Stimulated activated CD8-positive, alpha-beta memory T cell treated with anti-CD3 and anti-CD28 coated beads, Interleukin-15, amount 100 ng/mL, for 48 hours (primary cell): ENCODE data around the gene ITPK1.

Source experiments
- DNase-seq, 2 donors: peaks; one replicate each; pipeline ENCODE4 v3.0.0-alpha.2; 2020; ENCODE audit warnings: low read depth in 2 of 2

ITPK1 gene

DNA sequence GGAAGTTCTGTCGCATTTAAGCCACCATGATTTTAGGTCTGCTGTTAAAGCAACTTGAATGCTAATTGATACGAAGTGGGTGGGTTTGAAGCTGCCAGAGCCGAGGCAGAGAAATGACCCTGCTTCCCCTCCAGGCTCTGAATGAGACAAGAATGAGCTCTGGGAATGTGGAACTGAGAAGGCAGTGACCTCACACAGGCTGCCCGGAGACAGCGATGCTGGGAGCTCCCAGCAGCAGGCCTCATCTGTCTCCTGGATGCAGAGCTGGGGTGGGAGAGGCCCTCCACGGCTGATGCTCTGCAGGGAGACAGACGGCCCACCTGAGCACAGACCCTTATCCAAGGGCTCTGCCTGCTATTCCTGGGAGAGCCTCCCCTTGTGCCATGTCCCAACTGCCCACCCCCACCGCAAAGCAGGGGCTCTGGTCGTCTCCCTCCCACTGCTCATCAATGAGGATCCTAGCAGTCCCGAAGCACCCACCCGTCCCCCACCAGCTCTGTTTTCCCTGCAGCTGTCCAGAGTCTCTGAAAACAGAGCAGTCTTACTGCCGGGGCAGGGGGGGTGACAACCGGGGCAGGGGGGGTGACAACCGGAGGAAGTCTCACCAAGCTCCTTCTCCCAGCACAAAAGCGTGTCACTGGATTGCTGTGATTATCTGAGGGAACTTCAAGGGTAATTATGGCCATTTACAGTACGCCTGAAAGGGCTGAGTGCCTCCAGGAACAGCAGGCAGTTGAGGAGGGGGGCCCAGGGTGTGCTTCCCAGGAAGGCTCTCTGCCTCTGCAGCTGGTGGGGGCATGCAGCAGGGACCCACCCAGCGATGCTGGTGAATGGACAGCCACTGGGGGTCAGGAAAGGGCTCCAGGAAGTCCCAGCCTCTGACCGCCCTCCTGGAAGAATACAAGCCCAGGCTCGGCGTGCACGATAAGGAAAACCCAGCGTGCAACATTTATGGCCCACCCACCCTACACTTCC, 125.0 kb downstream of the ITPK1 start:
- no peak for DNase-seq

DNA sequence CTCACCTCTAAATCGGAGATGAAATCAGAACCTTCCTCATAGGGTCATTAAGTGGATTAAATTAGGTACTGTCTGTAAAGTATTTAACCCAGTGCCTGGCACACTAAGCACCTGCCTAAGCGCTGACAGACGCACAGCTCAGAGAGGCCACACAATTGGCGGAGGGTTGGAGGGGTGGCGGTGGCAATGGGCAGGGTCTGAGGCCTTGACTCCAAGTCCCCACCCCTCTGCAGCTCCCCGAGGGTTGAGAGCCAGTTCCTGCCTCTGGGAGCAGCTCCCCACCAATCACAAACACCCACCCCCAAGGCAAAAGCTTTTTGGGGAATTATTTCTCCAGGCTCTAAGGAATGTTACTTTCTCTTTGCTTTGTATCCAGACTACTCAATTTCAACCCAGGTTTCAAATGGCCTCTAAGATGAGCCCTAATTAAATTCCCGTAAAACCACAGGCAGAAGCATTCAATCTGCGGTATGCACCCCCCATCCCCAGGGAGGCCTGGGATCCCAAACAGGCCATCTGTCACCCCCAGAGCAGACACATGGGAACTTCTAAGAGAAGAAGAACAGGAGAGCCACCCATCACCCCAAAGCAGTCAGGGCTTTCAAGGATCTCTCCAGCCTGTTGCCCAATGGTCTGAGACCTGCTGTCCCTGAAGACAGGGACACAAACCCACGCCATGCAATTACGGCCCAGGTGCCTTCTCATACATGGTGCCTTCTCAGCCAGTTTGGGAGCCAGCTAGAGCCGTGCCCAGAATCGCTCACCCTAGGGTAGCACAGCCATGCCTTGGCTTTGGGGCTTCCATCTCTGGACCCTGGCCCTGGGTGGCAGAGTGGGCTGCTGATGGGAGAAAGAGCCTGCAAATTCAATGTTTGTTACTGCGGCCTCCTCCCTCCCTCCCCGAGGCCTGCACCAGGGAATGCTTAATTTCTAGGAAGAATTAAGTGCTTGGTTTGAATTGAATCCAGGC, 126.7 kb downstream of the ITPK1 start:
- DNase-seq = no peak

DNA sequence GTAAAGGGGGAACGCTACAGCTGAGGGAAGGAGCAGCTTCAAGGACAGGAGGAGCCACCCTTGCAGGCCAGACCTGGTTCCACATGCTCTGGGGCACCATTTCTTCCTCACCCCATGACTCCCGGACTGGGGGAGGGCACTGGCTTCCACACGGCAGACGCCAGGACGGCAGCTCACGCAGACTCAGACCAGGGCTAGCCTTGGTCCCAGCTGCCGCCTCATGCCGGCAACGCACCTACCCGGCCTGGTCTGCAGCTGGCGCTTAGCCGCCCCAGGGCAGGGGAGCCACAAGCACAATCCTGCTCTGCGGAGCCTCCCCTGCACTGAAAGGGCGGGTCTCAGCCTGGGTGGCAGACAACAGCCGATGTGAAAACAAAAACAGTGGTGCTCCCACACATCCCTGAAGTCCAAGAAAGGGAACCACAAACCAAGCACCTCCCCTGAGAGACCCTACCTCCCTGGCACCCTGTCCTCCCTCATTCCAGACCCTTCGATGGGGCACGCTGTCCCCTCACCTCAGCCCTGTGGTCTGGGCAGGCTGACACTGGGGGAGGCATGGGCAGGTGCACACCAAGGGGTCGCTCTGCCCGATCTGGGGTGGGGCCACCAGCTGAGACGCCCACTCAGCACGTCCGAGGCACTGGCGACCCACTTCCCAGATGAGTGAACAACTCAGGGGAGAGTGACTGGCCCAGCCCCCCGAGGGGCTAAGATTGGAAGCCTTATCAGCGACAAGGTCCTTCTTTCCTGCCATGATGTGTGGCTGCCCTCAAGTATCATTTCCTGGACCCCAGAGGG, 127.8 kb downstream of the ITPK1 start:
- no peak for DNase-seq

DNA sequence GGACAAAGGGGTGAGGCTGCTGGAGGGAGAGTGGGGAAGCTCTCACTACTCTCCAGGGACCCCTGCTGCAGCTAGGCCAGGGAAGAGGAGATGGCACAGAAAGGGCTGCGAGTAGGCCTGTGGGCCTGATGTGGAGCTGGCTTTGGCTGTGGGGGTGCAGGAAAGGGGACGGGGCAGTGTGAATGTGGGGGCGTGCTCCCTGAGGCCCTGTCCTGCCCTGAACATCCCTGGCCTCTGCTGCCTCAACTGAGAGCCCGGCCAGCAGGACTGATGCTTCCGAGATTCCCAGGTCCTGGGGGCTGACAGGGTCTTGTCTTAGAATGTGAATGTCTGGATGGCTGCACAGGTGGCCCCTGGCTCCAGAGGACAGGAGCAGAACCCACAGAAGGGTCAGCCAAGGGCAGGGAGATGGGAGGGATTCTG, 128.6 kb downstream of the ITPK1 start:
- DNase-seq = no peak

DNA sequence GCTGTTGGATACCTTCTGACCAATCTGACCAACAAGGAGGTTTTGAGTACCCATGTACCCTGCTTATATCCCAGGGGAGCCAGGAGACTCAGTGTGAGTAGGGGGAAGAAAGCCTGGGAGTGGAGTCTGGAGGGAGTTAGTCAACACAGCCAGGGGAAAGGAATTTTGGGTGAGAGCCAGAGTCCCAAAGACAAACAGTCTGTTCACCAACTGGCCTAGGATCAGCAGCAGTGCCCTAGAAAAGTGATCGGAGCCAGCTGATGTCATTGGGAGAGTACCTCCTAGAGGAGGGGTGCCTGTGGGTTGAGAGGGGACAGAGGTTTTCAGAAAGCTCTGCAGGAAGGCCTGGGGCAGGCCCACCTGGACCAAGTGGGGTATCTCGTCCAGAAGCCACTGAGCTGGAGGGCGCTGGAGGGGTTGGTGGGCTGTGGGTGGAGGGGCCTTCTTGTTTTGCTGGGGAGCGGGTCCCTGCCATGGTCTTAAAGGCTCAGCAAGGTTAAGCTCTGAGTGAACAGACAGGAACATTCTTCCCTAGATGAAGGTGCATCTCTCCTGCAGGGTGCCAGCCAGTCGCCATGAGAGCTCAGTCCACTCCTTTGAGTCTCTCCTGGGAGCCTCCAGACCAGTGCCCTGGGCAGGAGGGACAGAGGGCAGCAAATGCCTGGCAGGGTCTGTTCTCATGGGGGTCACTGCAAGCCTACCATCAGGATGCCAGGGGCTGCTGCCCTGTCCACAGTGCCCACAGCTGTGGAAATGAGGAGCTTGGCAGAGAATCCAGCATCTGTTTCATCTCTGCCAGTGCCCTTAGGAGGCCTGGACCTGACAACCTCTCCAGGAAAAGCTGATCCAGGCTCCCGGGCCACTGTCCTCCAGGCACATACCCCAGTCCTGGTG, 129.2 kb downstream of the ITPK1 start:
- DNase-seq = no peak

DNA sequence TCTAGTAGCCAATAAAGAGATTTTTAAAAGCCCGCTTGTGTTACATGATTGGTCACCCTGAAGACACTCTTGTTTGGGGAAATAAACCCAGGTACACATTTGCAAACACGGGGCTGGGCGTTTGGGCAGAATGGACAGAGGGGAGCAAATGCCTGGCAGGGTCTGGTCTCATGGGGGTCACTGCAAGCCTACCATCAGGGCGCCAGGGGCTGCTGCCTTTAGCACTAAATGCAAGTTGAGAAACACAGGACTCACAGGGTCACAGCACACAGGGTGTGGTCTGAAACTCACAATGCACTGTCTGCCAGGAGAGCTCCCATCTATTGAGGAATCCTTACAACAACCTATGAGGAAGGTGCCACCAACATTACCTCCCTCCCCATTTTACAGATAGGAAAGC, 130.2 kb downstream of the ITPK1 start:
- no peak for DNase-seq

DNA sequence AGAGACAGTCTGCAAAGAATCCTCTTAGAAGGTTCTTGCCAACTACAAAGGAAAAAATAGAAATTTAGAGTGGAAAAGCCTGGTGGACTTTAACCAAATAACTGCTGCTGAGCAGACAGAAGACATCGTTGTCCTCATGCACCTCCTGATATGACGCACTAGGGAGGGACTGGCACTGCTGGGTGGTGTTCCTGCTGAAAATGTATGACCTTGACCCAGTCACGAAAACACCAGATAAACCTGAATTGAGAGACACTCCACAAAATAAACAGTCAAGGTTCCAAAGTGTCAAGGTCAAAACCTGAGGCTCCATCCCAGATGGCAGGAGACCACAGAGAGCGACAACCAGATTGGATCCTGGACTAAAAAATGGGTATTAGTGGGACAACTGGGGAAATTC, 130.8 kb downstream of the ITPK1 start:
- no peak for DNase-seq

DNA sequence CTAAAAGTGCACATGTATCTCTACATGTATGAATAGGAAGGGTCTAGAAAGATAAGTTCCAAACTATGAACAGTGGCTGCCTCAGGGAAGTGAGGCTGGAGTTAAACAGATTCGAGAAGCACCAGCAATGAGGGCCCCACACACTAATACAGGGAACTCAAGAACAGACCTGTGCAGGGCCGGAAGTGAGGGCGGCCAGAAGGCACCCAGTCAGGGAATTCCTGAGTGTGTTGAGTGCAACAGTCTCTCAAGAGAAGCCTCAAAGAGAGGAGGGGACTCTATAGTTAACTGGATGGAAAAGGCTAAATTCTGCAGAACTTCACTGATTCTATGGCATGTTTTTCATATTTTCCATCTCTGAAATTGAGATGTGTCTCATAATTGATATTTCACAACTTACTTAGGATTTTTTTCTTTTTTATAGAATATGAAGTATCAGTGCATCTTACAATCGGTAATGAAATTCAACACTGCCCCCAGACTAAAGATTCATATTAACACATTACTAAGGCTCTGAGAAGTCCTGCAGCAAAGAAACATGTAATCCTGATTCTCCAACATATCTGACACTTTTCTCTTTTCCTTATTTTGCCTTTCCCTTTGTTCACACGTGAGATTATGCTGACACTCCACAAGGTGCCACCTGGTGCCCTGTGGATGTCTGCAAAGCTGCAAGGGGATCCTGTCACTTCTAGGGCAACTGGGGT, 131.5 kb downstream of the ITPK1 start:
- no peak for DNase-seq

DNA sequence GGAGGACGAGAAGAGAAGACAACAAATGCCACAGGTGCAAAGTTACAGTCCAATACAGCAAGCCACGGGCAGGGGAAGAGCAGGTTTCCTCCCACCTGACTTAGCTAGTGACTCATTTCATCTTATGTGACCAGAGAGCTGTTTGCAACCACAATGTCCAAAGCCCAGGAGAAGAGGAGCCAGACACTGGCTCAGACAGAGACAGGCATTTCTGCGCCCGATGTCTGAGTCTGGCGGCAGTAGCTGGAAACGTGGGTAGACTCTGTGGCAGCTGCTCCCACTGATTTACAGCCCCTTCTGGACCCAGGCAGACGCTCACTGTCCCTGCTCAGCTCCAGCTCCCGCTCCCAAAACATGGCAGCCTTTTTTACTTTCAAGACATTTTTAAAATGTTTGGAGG, 132.8 kb downstream of the ITPK1 start:
- no peak for DNase-seq

DNA sequence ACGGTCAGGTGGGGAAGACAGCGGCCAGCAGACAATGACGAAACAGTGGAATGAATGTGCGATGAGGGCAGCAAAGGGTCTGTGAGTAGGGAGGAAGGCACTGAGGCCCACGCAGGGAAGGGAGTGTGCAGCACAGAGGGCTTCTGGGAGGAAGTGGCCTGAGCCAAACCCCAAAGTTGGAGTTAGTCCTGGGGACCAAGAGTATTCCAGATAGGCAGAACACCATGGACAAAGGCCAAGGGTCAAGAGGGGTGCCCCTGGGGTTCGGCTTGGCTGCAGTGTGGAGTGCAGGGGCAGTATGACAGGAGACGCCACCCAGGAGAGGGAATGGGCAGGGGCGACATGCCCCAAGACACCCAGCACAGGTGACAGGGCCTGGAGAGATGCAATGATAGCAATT, 134.0 kb downstream of the ITPK1 start:
- no peak for DNase-seq

DNA sequence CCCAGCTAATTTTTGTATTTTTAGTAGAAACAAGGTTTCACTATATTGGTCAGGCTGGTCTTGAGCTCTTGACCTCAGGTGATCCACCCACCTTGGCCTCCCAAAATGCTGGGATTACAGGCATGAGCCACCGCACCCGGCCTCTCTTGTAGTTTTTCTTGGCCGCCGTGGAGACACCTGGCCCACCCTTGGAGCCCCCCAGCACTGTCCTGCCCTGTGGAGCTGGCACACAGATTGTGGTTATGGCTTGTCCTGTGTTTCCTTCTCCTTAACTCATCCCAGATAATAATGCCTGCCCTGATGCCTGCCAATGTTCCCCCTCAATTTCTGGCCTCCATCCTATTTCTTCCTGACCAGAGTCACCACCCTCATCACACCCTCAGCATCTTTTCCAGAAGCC, 134.9 kb downstream of the ITPK1 start:
- no peak for DNase-seq

DNA sequence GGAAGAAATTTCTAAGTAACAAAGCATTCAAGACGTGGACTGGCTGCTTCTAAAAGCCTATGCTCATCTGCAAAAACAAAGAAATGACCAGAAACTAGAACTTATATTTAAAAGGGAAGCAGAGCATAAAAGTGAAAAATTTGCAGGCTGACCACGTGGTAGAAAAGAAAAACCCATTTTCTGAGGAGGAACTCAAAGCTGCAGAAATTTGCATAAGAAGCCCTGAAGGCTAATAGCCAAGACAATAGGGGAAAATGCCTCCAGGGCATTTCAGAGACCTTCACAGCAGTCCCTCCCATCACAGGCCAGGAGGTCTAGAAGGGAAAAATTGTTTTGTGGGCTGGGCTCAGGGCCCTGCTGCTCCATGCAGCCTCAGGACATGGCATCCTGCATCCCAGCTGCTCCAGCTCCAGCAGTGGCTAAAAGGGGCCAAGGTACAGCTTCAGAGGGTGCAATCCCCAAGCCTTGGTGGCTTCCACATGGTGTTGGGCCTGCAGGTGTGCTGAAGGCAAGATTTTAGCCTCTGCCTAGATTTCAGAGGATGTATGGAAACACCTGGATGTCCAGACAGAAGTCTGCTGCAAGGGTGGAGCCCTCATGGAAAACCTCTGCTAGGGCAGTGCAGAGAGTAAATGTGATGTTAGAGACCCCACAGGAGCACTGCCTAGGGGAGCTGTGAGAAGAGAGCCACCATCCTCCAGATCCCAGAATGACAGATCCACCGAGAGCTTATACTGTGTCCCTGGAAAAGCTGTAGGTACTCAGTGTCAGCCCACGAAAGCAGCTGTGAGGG, 137.3 kb downstream of the ITPK1 start:
- DNase-seq = no peak

DNA sequence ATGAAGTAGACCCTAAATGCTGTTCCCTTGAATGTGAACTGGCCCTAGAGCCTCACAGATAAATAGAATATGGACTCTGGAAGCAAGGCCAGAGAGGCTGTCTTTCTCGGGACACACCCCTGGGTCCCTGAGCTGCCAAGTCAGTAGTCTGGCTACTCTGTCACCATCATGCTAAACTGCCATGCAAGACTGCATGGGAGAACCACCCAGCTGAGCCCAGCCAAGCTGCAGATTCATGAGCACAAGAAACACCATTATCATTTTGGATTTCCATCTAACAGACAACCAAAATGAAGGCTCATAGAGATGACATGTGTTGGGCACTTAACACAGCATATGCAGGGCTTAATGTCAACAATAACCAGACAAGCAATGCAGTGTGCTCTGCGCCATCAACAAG, 139.5 kb downstream of the ITPK1 start:
- DNase-seq = no peak

DNA sequence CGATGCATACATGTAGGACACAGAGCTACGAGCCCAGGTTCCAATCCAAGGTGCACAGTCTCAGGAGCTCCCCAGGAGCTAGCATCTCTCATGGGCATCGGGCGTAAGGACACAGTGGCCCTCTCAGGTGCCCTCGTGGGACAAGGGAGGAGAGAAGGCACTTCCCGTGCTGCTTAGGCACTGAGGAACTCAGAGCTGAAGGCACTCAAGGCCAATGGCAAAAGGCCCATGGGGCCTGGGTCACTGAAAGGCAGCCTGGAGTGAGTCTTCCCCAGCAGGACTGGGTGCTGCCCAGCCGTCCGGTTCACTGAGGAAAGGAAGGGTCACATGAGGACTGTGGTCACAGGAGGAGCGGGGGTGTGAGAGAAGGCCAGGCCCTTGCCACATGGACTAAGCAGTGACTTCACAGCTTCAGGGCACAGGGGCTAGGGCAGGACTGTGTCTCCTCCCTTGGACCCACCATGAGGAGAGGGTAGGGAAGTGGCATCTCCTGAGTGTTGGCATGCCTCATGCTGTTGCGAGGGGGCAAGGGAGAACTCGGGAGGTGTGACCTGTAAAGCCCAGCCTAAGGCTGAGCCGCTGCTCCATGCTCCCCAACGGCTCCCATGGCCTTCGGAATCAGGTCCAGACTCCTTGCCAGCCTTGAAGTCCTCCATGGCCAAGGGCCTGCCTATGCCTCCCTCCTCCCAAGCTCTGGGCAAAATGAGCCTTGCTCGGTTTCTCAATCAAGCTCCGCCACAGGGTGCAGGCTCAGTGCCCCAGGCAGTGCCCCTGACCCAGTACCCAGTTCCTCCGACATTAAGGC, 141.0 kb downstream of the ITPK1 start:
- DNase-seq = no peak

DNA sequence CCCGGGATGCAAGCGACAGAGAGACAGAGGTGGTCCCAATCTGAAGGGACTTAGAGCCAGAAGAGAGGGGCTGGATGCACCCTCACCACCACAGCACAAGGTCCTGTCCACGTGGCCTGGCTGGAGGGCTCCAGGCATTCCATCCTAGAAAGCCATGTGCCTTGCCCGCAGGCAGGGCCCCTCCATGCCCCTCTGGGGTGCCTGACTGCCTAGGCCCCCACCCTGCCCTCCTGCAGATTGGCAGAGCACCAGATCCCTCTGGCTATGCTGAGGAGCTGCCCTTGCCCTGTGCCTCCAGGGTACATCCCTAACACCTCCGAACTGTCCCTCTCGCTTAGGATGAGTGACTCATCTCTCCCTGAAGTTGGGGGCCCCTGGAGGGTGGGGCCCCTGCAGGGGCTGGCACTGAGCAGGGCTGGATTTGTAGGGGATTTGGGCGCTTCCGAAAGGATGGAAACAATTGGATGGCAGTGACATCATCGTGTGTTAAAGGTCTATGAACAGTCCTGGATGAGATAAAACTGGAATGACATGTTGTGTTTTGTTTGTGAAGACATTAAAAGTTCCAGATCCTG, 141.8 kb downstream of the ITPK1 start:
- DNase-seq = no peak

DNA sequence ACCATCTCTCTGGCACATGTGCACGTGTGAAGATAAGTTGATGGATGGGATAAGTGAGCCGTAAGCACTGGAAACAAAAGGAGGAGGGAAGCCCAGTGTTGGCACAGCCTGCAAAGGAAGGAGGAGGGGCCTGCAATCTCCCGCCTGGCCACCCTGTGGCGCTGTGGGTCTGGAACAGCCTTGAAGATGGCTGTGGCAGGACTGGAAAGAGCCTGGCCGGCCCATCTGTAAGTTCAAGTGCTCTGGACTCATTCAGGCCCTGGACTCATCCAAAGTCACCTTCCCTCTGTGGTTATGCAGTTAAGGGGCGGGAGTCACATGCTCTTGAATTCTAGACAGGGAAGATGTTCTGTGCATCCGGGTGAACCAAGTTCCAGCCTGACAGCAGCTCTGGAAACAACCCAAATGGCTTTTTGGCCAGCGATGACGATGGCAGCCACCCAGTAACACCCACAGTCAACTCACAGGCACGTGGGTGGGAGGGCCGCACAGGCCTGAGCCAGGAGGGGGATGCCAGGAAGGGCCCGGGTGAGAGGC, 142.4 kb downstream of the ITPK1 start:
- DNase-seq = peak in 1 of 2 donors; percentile 15

DNA sequence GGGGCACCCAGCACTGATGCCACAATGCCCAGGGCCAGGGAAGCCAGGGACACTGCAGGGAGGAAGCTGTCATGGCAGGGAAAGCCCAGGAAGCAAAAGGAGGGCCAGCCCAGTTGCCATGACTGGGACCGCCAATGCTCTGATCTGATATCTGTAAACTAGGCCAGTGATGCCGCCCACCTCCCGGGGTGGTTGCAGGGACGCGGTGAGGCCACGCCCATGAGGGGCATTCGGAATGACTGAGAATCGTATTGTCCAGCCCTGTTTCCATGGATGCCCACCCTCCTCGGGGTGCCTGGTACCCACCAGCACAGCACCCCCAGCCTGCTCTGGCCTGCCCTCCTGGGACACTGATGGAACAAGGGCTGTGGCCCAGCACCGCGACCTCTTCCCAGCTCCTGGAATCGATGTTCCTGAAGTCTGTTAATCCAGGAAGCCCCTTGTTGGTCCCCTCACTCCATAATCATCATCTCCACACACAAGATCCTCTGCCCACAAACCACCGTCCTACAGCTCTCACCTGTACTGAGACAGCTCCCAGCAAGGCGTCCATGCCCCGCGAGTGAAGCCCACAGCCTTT, 144.0 kb downstream of the ITPK1 start:
- no peak for DNase-seq
